Ectodermal cell (in vitro differentiated cells): ENCODE results near the gene CLINT1.
"Not testable (repeated sequence)": the region's sequence is repeated elsewhere in the genome, so short reads cannot be mapped to it uniquely, and the experiment has no call there.

Experiments
- H3K27ac ChIP-seq: 2 replicates; pipeline ENCODE4 v1.7.0; 2013; ENCODE audit warnings: mild to moderate bottlenecking, low read depth, low read length; ENCODE audit not compliant: insufficient read depth, poor library complexity, severe bottlenecking
- H3K27me3 ChIP-seq: 2 replicates; pipeline ENCODE4 v1.7.0; 2013; ENCODE audit warnings: mild to moderate bottlenecking, low read length; ENCODE audit not compliant: insufficient read depth, control insufficient read depth, poor library complexity, severe bottlenecking
- H3K36me3 ChIP-seq: one replicate; pipeline ENCODE4 v1.7.0; 2013; ENCODE audit warnings: low read length; ENCODE audit not compliant: control insufficient read depth, insufficient read depth
- H3K4me1 ChIP-seq: one replicate; pipeline ENCODE4 v1.7.0; 2013; ENCODE audit warnings: low read length; ENCODE audit not compliant: control insufficient read depth, insufficient read depth
- H3K4me3 ChIP-seq: 2 replicates; pipeline ENCODE4 v1.7.0; 2013; ENCODE audit warnings: low read depth, low read length, control low read depth; ENCODE audit not compliant: insufficient read depth
- H3K9me3 ChIP-seq: 2 replicates; pipeline ENCODE4 v1.7.0; 2013; ENCODE audit warnings: mild to moderate bottlenecking, low read length, moderate library complexity; ENCODE audit not compliant: control insufficient read depth
- WGBS, 2 experiments: methylation state at CpG; one replicate each; pipeline ENCODE4 v1.1.7; 2013; ENCODE audit warnings: missing lambda C conversion rate in 2 of 2; 5-methylcytosine and 5-hydroxymethylcytosine counted together

Gene CLINT1

GRCh38 chr5:157865781-157866180 is 6.8 kb upstream of the CLINT1 start:
- no peak overlapping the region for H3K4me3 ChIP-seq
- H3K4me1 ChIP-seq: no peaks in the 10 kb centered on the region
- no peaks in the 10 kb centered on the region for H3K36me3 ChIP-seq
- 81 to 90% methylated on average over 4 of the region's 4 CpGs for WGBS, 2 experiments
- no peaks in the 10 kb centered on the region for H3K27me3 ChIP-seq
- no peak overlapping the region for H3K27ac ChIP-seq
- H3K9me3 ChIP-seq: no peaks in the 10 kb centered on the region

DNA sequence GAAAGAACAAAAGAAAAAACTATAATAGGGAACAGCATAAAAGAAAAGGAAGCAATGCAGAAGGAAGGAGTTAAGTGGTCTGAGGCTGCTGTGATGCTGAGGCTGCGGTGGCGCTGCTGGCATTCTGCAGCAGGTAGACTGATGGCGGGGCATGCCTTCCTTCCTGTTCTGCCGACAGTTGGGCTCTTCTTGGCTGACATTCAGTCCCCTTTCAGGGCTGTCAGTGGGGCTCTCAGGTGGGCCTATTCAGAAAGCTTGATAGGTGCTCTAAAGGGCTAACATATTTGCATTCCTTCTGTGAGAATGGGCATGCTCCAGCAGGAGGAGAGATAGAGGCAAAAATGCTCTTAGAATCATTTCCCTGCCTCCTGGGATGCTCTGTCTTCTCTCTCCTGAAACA is 5.1 kb upstream of the CLINT1 start:
- Histone ChIP-seq H3K27me3 (no peaks in the 10 kb centered on the region), H3K27ac (no peak overlapping the region), H3K36me3 (no peaks in the 10 kb centered on the region), H3K4me1 (no peaks in the 10 kb centered on the region), H3K4me3 (no peak overlapping the region), H3K9me3 (no peaks in the 10 kb centered on the region)
- 73 to 74% methylated on average over 4 of the region's 4 CpGs for WGBS, 2 experiments

- Histone ChIP-seq H3K27me3 (no peaks in the 10 kb centered on the region), H3K4me3 (no peak overlapping the region), H3K36me3 (no peaks in the 10 kb centered on the region), H3K27ac (no peak overlapping the region), H3K4me1 (no peaks in the 10 kb centered on the region), H3K9me3 (no peaks in the 10 kb centered on the region)
- 92 to 93% methylated on average over 6 of the region's 6 CpGs for WGBS, 2 experiments
Measured at GRCh38 chr5:157862183-157862851, 3.4 kb upstream of the CLINT1 start.

DNA sequence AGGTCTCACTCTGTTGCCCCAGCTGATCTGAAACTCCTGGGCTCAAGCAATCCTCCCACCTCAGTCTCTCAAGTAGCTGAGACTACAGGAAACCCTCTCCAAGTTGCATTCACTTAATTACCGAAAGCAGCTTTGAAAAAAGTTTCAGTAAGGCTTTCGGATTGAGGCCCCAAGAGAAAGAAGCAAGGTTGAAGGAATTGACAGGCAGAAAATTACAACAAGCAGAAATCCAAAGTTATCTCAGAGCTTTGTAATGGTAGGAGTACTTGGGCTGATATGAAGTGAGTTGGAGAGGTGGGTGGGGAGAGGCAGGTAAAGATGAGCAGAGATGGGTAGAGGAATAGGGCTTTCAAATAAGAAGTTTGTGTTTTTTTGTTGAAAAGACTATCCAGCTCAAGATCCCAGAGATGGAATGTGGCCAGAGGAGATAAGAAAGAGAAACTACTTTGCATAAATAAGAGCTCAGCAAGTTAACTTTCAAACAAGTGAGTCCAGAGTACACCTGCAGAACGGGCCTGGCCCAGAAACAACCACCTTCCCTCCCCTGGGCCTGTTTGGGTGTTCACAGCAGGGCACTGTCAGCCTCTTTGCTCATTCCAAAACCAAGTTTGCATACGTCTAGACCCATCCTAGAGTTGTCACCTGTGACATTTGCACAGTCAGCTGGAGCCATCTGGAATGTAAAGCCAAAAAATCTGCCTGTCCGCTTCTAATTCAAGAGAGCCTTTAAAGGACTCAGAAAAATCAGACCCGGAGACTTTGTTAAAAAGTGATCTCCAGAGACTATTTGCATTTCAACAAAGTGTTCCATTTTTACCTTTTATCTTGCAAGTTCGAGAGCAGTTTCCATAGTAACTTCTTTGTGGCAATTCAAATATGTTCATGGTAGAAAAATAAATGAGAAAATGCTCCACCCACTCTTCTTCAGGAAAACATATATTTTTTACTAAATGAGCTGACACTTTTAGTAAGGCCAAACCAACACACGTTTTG is 2.2 kb upstream of the CLINT1 start:
- no peaks in the 10 kb centered on the region for H3K36me3 ChIP-seq
- WGBS, 2 experiments: 75 to 76% methylated on average over 7 of the region's 8 CpGs
- H3K4me3 ChIP-seq: no peak overlapping the region
- H3K27ac ChIP-seq: no peak overlapping the region
- H3K27me3 ChIP-seq: no peaks in the 10 kb centered on the region
- H3K4me1 ChIP-seq: no peaks in the 10 kb centered on the region
- H3K9me3 ChIP-seq: no peaks in the 10 kb centered on the region

- Histone ChIP-seq H3K27me3 (no peaks in the 10 kb centered on the region), H3K27ac (no peak overlapping the region), H3K36me3 (no peaks in the 10 kb centered on the region), H3K9me3 (no peaks in the 10 kb centered on the region), H3K4me3 (peak overlapping the region; percentile 63), H3K4me1 (no peaks in the 10 kb centered on the region)
- WGBS, 2 experiments: 38 to 41% methylated on average over 10 of the region's 10 CpGs
Measured at GRCh38 chr5:157859227-157859575, 256 bp upstream of the CLINT1 start.

DNA sequence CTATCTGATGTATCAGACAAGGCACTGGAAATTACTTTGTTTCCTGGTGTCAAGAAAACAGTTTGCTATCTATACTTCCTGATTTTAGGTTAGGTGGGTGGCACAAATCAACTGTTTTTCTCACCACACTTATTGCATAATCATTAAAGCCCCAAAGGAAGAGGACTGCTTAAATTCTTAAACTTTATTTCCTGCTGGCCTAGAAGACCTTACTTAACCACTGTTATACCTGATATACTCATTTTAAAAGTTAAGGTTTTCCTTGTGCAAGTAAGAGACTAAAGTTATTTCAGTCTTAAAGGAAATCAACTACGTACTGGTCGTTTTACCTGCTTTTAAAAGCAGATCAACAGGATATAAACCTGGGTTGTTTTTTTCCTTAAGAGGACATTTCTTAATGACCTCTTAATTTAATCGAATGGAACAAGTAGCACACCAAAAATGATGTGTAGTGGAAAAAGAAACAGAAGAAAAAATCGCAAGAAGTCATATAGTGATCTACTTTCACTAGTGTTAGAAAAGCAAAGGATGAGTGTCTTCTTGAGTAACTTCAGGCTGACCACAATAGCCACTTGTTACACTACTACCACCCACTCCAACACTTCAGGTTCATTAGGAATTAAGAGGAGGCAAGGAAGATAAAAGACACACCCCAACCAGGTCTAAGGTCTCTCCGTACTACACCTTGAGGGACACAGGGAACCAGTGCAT is 974 bp downstream of the CLINT1 start:
- WGBS, 2 experiments: 18 to 30% methylated on average over 5 of the region's 5 CpGs
- H3K27ac ChIP-seq: no peak overlapping the region

GRCh38 chr5:157855404-157855994 is 3.4 kb downstream of the CLINT1 start:
- H3K4me1 ChIP-seq: no peaks in the 10 kb centered on the region
- no peak overlapping the region for H3K27ac ChIP-seq
- H3K36me3 ChIP-seq: no peaks in the 10 kb centered on the region
- no peaks in the 10 kb centered on the region for H3K9me3 ChIP-seq
- H3K27me3 ChIP-seq: no peaks in the 10 kb centered on the region
- WGBS, 2 experiments: 75 to 77% methylated on average over 10 of the region's 10 CpGs
- no peak overlapping the region for H3K4me3 ChIP-seq

More for the DNA sequence above, 974 bp downstream of the CLINT1 start:
- Histone ChIP-seq H3K4me1 (no peaks in the 10 kb centered on the region), H3K27me3 (no peaks in the 10 kb centered on the region), H3K9me3 (no peaks in the 10 kb centered on the region), H3K36me3 (no peaks in the 10 kb centered on the region), H3K4me3 (peak overlapping the region; percentile 63)

GRCh38 chr5:157853365-157853764 is 5.6 kb downstream of the CLINT1 start:
- not testable (repeated sequence) for H3K4me1 ChIP-seq, H3K4me3 ChIP-seq, H3K9me3 ChIP-seq, H3K27me3 ChIP-seq, H3K36me3 ChIP-seq, H3K27ac ChIP-seq
- 96 to 97% methylated on average over 8 of the region's 9 CpGs for WGBS, 2 experiments

GRCh38 chr5:157845914-157846598 is 12.9 kb downstream of the CLINT1 start:
- H3K4me3 ChIP-seq: no peak overlapping the region

More at GRCh38 chr5:157845914-157846598, 12.9 kb downstream of the CLINT1 start:
- Histone ChIP-seq H3K9me3 (no peaks in the 10 kb centered on the region), H3K27ac (no peak overlapping the region), H3K36me3 (no peaks in the 10 kb centered on the region), H3K27me3 (no peaks in the 10 kb centered on the region), H3K4me1 (no peaks in the 10 kb centered on the region)
- 86 to 98% methylated on average over 2 to 3 of the region's 3 CpGs for WGBS, 2 experiments
